Activated CD8-positive, alpha-beta memory T cell treated with anti-CD3 and anti-CD28 coated beads for 24 hours (primary cell): ENCODE measurements around the gene CNIH3.
"Not testable (repeated sequence)": the region's sequence is repeated elsewhere in the genome, so short reads cannot be mapped to it uniquely, and the experiment has no call there.

Experiments
- DNase-seq: peaks from one replicate; pipeline ENCODE4 v3.0.0-alpha.2; 2020

Gene CNIH3

DNA sequence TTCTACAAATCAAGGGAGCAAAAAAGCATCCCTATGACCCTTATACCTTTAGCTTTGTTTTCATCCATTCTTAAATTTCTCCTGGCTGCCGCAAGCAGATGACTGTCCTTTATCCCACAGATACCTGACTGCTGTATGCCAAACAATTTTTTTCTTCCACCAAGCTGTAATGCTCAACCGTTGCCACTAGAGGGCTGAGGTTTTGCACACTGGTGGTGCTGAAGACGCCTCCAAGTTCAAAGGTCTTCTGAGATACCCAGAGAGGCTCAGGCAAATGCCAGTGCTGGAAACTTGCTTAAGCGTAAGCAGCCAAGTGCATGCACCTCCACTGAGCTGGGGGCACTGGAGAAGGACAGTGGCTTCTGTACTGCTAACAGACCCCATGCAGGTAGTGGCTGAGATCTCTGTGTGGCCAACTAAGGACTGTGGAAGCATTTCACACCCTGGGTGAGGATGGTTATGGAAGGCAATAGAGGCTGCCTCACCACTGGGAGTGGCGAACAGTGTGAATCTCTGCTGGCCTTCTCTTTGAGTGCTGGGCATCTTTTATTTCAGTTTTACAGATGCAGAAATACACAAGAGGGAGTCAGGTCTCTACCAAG lies 28.5 kb downstream of the CNIH3 start:
- DNase-seq, result peak; percentile 78

DNA sequence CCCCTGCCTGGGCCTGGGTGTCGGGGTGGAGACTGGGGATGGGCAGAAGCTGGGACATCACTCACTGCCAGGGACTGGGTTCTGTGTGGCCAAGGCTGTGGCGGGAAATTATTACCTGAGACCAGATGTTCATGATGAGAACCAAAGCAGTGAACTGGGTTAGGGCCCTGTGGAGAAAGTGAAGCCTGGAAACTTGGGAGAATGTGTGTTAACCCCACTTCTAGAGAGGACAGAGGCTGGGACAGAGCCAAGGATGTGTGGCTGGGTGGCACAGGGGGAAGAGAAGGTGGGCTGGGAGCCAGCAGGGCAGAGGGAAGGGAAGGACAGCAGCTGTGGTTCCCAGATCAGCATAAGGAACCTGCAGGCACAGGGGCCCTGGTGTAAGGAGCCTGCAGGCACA lies 31.3 kb downstream of the CNIH3 start:
- no peak for DNase-seq

DNA sequence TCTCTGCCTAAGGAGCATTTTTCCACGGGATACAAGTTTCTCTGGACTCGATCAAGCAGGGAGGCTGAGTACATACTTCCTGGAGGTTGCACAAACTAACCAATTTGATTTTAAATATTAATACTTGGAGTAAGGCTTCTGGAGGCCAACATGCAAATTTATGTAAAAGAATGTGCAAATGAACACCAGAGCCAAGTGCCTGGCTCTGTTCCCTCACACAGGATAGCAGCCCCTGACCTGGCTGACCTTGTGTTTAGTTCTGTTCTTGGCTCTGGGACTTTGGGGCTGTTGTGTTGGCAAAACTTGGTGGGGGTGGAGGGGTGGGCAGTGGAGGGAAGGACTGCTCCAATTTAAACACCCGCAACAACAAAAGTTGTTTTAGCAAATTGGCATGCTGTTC lies 34.2 kb downstream of the CNIH3 start:
- no peak for DNase-seq

DNA sequence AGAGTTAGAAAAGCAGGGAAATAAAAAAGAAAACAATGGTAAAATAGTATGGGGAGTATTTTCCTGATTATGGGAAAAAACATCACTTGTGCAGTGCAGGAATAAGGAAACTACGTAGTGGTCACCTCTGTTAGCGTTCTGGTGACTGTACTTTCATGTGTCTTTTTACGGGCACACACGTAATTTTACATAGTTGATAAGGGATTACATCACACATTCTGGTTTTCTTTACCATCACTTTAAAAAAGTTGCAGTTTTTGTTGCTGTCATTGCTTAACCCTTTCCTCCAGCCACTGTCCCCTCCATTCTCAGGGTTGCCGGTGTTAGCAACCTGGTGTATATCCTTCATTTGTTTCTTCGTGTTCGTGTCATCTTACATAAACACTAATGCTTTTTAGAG lies 35.1 kb downstream of the CNIH3 start:
- DNase-seq, result no peak

DNA sequence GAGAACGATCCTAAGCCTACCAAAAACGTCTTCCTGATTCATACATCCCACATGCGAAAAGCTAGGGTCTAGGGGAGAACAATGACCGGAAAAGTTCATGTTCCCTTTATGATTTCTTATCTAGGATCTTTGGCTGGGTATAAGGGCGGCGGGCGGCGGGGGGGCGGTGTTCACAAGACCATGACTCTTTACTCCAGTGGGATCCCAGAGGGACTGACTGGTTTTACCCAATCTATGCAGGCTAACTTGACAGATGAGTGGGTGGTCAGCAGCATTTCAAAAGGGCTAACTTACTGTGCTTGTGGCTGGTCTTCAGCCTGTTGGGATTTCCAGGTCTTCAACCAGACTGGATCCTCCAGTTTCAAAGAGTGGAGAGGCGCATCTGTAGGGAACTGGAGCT lies 40.3 kb downstream of the CNIH3 start:
- no peak for DNase-seq

DNA sequence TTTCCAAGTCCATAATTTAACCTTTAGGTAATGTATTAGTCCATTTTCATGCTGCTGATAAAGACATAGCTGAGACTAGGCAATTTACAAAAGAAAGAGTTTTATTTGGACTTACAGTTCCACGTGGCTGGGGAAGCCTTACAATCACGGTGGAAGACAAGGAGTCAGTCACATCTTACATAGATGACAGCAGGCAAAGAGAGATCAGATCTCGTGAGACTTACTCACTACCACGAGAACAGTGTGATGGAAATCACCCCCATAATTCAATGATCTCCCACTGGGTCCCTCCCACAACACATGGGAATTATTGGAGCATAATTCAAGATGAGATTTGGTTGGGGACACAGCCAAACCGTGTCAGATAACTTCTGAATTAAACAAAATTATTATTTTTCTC lies 44.0 kb downstream of the CNIH3 start:
- no peak for DNase-seq

DNA sequence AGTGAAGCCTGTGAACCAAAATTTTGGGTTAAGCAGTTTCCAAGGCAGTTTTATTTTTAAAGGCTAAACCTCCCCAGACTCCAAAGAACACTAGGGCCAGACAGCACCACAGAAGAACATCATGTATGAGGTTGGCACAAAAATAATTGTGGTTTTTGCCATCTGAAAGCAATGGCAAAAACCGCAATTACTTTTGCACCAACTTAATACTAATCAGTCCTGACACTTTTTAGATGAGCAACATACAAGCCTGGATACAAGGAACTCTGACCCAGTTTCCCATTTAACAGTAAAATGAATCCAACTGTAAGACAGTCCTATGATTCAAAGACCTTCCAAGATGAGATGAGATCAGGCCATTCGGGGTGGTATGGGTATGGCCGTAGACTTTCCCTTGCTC lies 46.8 kb downstream of the CNIH3 start:
- no peak for DNase-seq

DNA sequence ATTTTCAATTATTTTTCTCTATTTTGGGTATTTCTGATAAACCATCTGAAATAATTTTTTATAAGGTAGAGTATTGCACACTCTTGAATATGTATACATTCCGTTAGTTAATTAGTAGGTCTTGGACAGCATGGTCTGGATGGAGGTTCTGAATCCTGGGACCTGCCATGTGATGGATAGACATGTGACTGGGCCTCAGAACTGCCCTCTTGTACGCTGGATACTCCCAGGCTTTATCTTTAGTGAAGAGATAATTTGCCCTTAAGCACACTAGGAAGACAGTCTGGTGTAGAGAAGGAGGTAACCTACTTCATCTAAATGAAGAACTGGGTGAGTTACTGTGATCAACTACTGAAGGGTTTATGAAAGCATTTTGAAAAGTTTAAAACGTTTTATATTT lies 48.9 kb downstream of the CNIH3 start:
- no peak for DNase-seq

DNA sequence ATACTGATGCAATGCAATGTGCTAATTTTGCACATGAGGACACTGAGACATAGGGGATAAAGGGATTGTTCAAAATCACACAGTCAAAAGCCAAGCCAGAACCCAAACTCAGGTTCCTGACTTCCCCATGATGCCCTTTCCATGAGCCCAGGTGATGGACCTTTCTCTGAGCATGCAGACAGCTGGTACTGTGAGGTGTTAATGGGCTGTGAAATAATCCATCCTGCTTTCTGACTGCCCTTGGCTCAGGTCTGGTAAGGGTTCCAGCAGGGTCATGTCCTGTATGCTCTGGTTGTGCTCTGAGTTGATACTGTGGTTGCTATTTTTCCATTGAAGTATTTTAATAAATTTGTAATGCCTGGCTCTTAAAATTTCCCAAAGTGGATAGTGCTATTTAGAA lies 50.0 kb downstream of the CNIH3 start:
- DNase-seq, result no peak

DNA sequence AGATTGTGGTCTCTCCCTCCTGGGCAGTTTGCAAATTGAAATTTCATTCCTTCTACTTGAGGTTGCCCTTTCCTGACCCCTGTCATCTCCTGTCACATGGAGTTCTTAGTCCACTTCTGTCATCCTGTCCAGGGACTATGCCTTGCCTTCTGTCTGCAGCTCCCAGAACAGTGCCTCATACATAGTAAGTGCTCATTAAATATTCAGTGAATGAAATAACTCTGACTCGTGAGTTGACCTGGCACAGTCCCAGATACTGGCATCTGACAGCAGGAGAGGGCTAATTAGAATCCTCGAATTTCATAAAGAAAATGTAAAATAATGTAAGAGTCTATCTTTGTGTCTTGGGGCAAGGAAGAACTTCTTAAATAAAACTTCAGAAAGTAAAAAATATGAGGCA lies 50.8 kb downstream of the CNIH3 start:
- DNase-seq, result no peak

DNA sequence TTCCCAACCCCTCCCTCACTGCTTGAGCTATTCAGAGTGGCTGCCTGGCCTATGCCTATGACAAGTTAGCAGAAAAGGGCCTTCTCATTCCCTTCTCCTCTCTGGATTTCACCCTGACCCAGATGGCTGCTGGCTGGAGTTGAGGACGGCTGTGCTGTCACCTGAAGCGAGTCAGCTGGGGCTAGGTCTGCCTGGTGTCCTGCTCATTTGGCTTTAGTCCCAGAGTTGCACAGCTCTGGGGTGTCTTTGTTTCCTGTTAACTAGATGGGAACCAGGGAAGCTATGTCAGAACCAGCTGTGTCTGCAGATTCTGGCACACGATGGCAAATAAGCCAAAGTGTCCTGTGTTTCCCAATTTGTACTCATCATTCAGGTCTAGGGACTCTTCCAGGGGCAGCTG lies 52.9 kb downstream of the CNIH3 start:
- DNase-seq, result no peak

DNA sequence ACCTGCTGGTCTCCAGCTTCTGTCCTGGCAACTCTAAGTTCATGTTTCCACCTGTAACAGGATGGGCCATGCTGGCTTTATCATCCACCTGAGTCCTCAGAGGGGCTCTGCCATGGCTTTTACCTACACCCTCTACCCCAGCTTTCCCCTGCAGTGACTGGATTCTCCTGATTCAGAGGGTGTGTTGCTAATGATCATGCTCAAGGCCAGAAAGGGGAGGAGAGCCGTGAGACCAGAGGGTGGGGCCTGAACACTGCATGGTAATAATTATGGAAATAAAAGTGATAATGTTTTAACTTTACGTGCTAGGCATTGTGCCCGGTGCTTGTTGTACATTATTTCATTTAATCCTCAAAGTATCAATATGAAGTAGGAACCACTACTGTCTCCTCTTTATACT lies 53.3 kb downstream of the CNIH3 start:
- no peak for DNase-seq

DNA sequence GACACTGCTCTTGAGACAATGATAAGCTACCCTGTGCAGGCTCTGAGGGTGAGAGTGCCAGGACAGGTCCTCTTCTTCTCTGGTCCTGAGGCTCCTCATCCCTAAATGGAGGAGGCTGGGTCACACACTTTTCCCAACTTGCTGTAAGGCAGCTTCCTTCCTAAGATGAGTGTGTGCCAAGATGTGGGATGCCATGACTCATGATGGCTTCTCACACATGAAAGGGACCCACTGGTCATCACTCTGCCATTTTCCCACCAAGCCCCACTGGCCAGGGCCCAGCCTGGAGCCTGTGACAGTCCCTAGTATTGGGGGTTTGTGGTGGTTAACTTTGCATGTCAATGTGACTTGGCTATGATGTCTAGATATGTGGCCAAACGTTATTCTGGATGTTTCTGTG lies 54.4 kb downstream of the CNIH3 start:
- no peak for DNase-seq

DNA sequence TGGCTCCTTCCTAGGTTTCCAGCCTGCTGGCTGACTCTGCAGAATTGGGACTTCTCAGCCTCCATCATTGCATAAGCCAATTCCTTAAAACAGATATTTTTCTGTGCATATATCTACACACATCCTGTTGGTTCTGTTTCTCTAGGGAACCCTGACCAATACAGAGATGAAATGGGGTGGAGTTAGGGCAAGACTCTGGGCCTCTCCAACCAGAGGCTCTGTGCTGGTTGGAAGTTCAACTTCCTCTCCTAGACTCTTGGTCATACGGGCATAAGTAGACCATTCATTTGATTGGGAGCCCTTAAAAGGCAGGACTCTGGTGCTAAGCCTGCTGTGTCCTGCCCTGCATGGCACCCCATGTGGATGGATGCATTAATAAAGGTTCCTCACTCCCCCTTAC lies 55.0 kb downstream of the CNIH3 start:
- no peak for DNase-seq

DNA sequence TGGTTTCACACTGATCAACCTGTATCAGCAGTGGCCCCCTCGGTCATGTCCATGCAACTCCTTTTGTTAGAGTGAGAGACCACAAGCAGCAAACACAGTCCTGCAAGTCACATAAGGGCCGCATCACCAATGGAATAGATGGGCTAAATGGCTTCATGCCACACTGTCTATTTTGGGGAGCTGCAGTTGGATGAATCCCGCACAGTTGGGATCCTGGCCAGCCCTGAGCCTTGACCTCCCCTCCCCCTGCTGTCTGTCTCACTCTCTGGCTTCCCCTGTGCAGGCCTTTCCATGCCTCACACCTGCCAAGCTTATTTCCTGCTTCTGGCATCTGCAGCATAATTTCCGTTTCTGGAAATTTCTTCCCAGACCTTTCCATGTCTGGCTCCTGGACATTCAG lies 57.0 kb downstream of the CNIH3 start:
- no peak for DNase-seq

DNA sequence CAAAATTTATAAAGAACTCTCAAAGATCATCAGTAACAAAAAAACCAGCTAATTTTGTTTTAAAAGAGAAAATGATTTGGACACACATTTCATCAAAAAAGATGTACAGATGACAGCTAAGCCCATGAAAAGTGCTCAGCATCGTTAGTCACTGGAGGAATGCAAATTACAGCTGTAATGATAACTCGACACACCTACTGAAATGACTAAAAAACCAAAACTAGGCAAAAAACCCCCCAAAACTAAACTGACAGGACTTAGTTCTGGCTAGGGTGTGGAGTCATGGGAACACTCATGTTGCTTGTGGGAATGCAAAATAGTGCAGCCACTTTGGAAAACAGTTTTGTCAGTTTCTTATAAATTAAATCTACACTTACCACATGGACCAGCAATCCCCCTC lies 59.5 kb downstream of the CNIH3 start:
- no peak for DNase-seq

DNA sequence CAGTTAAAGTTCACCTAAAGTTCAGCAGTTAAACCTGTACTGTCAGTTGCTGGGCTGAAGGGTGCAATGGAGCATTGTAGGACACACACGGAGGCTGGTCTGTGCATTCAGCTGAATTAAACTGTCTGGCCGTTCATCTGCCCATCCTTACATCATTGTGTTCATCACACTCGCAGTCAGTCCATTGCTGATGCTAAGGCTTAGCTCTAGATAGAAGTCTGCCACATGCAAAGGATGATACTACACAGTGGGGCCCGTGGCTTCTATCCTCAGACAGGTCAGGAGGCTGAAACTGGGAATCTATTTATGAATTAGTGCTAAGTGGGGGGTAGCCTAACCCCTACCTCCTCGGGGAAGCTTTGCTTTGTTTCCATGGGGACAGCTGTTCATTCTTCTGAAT lies 60.4 kb downstream of the CNIH3 start:
- DNase-seq, result no peak

DNA sequence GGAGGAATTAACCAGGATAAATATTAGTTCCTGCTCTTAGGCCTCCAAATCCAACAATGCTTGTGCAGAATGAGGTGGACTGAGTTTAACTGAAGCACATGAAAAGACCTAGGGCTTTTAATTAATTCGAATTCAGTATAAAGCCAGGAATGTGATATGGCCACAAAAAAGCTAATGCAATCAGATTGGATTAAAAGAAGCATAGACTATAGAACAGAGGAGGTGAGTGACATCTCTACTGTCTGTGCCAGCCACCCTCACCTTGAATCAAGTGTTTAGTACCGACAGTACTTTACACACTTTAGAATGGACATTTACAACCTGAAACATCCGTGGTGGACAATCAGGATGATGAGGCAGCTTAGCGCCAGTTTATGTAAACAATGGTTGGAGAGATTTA lies 62.1 kb downstream of the CNIH3 start:
- DNase-seq, result no peak

DNA sequence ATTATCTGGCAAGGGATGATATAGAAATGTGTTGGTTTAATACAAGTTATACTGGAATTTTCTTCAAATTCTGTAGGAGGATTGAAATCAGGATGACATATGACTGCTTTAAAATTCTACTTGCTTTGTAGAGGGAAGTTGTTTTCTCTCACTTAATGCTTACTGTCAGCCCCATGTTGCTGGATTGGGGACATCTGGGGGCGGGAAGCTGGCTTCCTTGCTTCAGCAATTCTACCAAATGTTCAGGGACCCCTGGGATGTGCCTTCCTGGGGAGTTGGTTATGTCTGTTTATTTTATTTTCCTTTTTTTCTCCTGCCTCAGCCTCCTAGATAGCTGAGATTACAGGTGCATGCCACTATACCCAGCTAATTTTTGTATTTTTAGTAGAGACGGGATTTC lies 63.5 kb downstream of the CNIH3 start:
- no peak for DNase-seq

DNA sequence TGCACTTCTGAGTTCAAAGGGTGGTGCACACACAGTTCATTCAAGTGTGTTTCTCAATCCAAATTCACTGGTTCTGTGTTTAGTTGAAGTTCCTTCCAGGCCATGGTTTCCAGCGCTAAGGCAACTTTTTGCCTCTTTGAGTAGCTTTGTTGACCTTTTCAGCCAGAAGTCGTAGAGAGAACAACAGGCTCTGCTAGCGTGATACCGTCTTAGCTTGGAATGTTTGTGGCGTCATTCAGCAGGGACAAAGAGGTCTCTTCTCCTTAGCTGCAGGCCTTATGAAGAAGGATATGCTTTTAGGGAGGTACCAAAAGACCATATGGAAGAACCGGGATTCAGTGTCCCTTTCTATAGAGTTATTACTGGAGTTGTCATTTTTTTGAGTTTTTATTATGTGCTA lies 65.7 kb downstream of the CNIH3 start:
- no peak for DNase-seq

DNA sequence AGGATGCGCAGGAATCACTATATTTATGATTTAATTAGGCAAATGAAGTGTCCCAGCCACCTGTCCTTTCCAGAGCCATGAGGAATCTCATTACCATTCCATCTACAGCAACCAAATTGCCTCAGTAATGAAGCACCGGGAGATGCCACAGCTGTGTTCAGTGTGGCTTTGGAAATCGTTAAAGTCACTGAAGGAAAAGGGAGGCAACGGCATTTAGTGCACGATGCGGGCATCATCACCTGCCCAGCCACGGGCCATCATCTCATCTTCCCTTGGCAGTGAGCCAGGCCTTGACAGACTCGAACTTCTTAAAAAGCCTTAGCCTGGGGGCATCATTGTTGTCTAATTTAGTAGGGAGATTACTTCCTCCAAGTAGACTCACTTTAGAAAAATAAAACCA lies 67.8 kb downstream of the CNIH3 start:
- DNase-seq, result no peak

DNA sequence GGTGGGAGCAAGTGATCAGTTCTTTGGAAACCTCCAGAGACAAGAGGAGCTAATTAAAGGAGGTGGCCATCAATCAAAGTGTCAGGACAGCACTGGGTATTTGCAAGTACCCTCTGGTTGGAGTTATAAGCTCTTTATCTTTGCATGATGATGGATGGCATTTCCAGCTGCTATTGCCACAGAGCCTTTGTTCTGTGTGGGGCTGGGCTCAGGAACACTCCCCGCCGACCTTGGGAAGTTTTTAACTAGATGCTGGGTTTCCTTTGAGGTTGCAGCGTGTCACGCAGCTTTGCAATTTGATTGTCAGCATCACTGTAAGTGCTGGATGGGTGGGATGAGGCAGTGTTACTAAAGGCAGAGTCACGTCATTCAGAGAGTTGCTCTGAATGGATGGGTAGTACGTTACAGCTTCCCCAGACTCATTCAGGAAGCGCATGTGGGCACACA lies 68.9 kb downstream of the CNIH3 start:
- DNase-seq, result no peak

DNA sequence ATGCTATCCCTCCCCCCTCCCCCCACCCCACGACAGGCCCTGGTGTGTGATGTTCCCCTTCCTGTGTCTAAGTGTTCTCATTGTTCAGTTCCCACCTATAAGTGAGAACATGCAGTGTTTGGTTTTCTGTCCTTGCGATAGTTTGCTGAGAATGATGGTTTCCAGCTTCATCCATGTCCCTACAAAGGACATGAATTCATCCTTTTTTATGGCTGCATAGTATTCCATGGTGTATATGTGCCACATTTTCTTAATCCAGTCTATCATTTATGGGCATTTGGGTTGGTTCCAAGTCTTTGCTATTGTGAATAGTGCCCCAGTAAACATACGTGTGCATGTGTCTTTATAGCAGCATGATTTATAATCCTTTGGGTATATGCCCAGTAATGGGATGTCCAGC lies 70.0 kb downstream of the CNIH3 start:
- DNase-seq, result not testable (repeated sequence)

DNA sequence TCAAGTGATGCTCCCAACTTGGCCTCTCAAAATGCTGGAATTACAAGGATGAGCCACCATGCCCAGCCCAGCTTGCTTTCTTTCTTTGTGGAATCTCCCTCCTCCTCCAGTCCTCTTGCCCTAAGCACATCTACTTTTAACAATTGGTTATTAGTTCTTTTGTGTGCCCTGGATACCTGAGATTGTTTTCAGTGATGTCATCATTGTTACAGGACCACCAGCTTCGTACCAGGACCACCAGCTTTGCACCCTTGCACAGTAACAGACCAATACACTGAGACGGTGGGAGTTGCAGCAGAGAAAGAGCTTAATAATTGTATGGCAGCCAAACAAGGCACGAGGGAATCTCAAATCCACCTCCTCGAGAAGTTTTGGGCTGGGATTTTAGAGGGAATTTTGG lies 71.3 kb downstream of the CNIH3 start:
- DNase-seq, result no peak

DNA sequence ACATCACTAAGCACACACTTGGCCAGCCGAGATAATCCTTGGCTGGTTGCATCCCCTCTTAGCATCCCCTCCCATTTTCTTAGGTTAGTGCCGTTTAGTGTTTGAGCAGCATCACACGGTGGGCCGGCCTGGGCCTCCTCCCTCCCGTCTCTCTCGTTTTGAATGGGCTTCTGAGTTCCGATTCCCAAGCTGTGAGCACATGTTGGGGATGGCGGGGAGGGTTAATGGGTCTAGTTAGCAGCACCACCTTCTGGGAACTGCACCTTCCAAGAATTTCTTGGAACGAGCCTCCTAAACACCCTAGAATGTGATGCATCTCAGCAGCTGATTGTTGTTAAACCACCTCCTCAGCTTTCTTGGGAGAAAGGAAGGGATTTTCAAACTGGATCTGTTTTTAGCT lies 73.3 kb downstream of the CNIH3 start:
- no peak for DNase-seq

DNA sequence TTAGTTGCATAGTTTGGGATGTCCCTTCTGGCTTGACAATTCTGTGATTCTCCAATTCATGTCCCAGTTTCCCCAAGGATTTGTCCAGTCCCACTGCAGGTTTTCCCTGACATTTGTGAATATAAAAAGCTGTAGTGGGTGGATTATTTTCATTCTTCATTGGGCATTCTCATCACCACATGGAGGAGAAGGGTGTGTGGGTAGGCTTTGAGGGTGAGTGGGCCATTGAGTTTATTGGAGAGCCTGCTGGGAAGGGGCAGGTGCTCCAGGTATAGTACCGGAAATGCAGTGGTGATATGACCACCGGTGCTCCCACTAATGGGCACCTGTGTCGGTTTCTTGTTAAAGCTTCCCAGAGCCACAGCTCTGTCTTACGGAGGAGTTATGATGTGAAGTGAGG lies 74.5 kb downstream of the CNIH3 start:
- DNase-seq, result no peak
